ENCODE data around the gene B3GAT1. TPM values are rescaled to one million over a fixed set of nuclear protein-coding genes. Genes with fewer than 3 reads are reported as not detected.

Gene B3GAT1
- polyA plus RNA-seq, 3 donors from 2014 or later = 0.09 to 1.8 (median 0.24) TPM

DNA sequence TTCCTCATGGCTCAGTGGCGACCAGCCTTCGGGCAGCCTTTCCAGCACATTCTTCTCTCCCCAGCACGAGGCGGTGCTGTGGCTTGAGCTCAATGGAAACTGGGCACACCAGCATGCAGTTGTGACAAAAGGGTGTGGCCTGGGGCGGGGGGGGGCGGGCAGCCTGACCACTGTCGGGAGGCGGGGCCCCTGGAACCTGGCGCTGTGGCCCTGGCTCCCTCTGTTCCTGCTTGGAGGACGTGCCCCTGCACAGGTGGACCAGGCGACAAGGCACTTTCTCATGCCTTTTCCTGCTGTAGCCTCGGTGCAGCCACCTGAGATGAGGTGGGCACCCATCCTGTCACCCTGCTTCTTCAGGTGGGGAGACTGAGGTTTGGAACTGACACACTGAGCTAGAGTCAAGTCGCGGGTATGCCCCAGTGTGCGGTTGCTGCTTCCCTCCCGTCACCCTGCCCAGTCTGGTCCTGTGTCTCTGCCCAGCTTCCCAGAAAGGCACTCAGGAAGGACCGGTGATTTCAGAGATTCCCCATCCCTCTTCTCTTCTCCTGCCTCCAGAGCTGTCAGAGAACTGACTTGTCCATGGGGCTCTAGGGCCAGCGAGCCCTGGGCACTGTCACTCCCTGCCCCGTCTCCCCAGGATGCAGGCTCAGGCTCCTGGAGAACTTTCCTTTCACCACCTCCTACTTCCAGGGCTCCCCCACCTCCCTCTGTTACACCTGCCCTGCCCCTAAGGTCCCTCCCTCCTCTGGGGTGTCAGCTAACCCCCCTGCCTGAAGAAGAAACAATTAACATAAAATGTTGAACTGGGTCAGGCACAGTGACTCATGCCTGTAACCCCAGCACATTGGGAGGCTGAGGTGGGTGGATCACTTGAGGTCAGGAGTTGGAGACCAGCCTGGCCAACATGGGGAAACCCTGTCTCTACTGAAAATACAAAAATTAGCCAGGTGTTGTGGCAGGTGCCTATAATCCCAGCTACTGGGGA is 9.9 kb downstream of the B3GAT1 start:
- Mint-ChIP-seq H3K36me3 (no peaks in the 10 kb centered on the region), H3K4me3 (peak overlapping the region; percentile 57 to 87 (median 65)), H3K4me1 (peaks cover 54 to 71% of the 10 kb centered on the region in 2 donors), H3K9me3 (no peaks in the 10 kb centered on the region), H3K27ac (peak overlapping the region; percentile 60 to 91 (median 84)), H3K27me3 (ENCODE audit: low read depth in 3 of 3) (peaks cover 0 to 6% (median 1%) of the 10 kb centered on the region in 3 donors)
- peak; percentile 31 to 68 (median 44) for DNase-seq

DNA sequence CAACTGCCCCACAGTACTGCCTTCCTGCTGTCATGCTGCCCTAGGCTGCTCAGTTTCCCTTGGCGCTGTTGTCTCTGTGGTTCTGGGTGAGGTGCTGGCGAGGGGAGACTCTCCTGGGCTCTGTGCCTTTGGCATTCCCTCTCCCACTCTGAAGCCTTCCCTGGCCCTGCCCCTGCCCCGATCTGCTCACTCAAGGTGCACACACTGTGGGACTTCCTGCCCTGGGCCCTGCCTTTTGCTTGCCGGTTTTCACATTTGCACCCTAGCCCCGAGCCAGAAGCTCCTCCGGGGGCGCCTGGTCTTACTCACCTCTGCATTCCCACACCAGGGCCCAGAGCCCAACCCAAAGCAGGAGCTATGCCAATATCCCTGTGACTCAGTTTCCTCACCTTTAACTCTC is 12.0 kb downstream of the B3GAT1 start:
- Mint-ChIP-seq H3K27ac (peak overlapping the region in 5 of 6 donors; percentile 14 to 80 (median 51)), H3K9me3 (no peaks in the 10 kb centered on the region)

DNA sequence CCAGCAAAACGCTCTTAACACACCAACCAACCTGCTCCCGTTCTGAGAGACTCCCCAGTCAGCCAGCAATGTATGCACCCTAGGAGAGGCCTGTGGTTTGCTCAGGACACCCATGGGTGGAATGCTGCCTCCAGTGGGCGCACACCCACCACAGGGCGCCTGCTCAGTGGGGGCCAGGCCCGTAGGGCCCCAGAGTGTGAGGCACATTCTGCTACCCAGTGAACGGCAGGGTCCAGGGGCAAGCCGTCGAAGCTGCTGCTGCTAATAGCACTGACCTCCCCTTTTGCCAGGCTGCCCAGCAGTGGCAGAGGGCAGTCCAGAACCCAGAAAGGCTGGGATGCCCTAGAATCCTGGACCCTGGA is 12.8 kb downstream of the B3GAT1 start:
- H3K9me3 Mint-ChIP-seq = no peaks in the 10 kb centered on the region
- peaks cover 46 to 83% of the 10 kb centered on the region in 2 donors for H3K4me1 Mint-ChIP-seq
- H3K36me3 Mint-ChIP-seq = no peaks in the 10 kb centered on the region
- DNase-seq = no peak
- peaks cover 0 to 7% (median 3%) of the 10 kb centered on the region in 3 donors for H3K27me3 Mint-ChIP-seq (ENCODE audit: low read depth in 3 of 3)
- H3K4me3 Mint-ChIP-seq = no peak overlapping the region
- H3K27ac Mint-ChIP-seq = no peak overlapping the region

More for the DNA sequence above, 12.0 kb downstream of the B3GAT1 start:
- Mint-ChIP-seq H3K36me3 (no peaks in the 10 kb centered on the region), H3K4me3 (peak overlapping the region in 3 of 5 donors; percentile 30 to 43 (median 36)), H3K4me1 (peaks cover 45 to 79% of the 10 kb centered on the region in 2 donors), H3K27me3 (ENCODE audit: low read depth in 3 of 3) (peaks cover 0 to 7% (median 3%) of the 10 kb centered on the region in 3 donors)
- DNase-seq = no peak

DNA sequence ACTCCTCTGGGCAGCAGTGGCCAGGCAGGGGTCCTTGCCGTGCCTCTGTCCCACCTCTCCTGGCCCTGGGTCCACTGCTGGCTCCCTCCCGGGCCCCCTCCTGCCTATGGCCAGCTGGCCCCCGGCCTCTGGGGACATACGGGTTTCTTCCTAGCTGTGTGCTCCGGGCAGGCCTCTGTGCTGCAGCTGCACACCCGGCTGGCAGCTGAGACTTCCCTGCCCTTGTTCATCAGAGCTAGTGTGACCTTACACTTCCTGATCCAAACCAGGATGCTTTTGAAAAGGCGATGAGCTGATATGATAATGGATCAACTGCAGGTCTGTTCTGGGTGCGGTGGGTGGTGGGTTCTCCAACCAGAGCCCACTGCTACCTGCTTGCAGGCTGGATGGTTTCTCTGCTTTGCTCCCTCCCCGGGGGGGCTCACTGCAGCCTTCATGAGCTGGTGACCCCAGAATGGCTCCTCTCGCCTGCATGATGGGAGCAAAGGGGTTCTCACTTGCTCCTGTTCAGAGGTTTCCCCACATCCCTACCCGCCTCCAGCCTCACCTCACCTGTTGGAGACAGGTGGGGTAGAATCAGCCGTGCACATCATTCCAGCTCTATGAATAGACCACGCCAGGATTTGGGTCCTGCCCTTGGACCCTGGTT is 13.3 kb downstream of the B3GAT1 start:
- no peaks in the 10 kb centered on the region for H3K36me3 Mint-ChIP-seq
- H3K27ac Mint-ChIP-seq = peak overlapping the region in 1 of 6 donors; percentile 78
- H3K9me3 Mint-ChIP-seq = no peaks in the 10 kb centered on the region
- peaks cover 0 to 7% (median 3%) of the 10 kb centered on the region in 3 donors for H3K27me3 Mint-ChIP-seq (ENCODE audit: low read depth in 3 of 3)
- H3K4me1 Mint-ChIP-seq = peaks cover 49 to 79% of the 10 kb centered on the region in 2 donors
- no peak overlapping the region for H3K4me3 Mint-ChIP-seq
- DNase-seq = no peak

DNA sequence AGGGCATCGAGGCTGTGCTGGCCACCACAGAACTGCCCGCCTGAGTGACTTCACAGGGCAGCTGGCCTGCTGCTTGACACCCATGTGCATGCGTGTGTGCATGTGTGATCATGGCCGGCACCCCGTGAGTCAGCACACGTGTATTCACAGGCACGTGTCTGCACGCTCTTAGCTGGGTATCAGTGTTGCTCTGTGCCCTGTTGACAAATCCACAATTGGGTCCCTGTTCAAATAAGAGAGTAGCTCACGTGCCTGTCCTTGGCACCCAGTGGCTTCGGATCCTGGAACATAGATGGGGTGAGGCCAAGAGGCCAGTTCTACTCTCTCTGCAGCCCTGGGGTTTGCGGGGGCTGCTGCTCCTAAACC is 14.0 kb downstream of the B3GAT1 start:
- H3K4me3 Mint-ChIP-seq = no peak overlapping the region
- H3K27me3 Mint-ChIP-seq (ENCODE audit: low read depth in 3 of 3) = peaks cover 0 to 8% (median 3%) of the 10 kb centered on the region in 3 donors
- no peaks in the 10 kb centered on the region for H3K9me3 Mint-ChIP-seq
- peaks cover 47 to 80% of the 10 kb centered on the region in 2 donors for H3K4me1 Mint-ChIP-seq
- H3K36me3 Mint-ChIP-seq = no peaks in the 10 kb centered on the region
- DNase-seq = no peak
- H3K27ac Mint-ChIP-seq = no peak overlapping the region

DNA sequence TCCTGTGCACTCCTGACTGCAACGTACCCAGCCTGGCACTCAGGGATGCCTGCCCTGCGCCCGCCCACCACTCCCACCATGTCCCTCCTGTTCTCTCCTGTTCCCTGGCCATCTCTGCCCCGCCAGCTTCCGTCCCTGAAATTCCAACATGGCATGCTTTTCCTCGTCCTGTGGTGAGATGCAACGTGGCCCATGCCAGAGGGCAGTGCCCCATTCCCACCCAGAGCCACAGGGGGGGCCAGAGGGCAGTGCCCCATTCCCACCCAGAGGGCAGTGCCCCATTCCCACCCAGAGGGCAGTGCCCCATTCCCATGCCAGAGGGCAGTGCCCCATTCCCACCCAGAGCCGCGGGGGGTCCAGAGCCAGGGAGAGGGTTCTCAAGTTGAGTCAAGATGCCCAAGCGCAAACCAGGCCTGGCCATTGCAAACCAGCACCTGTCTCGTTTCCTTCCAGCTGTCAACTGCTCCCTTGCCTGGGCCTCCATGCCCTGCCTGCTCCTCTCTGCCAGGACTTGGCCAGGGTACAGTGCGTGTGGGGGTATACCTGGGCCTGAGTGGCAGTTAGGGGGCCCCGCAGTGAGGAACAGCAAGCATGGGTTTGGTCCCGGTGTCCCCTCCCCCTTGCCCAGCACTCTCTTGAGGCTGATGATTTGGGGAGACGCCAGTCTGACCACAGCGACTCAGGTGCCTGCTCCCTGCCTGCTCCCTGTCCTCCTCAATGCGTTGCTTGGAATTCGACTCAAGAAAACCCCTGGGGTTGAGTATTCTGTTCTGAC is 14.6 kb downstream of the B3GAT1 start:
- Mint-ChIP-seq H3K4me1 (peaks cover 46 to 82% of the 10 kb centered on the region in 2 donors), H3K27ac (peak overlapping the region in 3 of 6 donors; percentile 5 to 59 (median 55)), H3K27me3 (ENCODE audit: low read depth in 3 of 3) (peaks cover 0 to 7% (median 3%) of the 10 kb centered on the region in 3 donors), H3K36me3 (no peaks in the 10 kb centered on the region), H3K9me3 (no peaks in the 10 kb centered on the region), H3K4me3 (no peak overlapping the region)
- no peak for DNase-seq

DNA sequence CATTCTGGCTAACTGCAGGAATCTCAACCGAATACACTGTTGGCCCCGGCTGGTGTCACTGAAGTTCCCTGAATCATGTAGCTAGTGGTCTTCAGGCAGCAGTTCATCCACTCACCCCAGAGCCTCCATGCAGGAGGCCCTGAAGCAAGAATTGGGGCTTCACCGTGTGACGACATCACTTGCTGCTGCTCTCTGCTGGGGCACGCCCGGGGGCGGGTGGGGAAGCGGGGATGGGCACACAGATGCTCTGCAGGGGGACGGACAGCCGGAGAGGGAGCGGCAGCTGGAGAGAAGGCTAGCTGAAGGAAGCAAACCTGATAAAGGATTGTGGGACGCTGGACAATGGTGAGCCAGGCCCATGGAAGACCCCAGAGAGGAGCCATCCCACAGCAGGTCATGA is 17.0 kb downstream of the B3GAT1 start:
- H3K9me3 Mint-ChIP-seq = no peaks in the 10 kb centered on the region
- peaks cover 46 to 83% of the 10 kb centered on the region in 2 donors for H3K4me1 Mint-ChIP-seq
- H3K27me3 Mint-ChIP-seq (ENCODE audit: low read depth in 3 of 3) = peaks cover 0 to 5% (median 3%) of the 10 kb centered on the region in 3 donors
- no peak overlapping the region for H3K27ac Mint-ChIP-seq
- no peaks in the 10 kb centered on the region for H3K36me3 Mint-ChIP-seq
- no peak overlapping the region for H3K4me3 Mint-ChIP-seq
- DNase-seq = no peak

DNA sequence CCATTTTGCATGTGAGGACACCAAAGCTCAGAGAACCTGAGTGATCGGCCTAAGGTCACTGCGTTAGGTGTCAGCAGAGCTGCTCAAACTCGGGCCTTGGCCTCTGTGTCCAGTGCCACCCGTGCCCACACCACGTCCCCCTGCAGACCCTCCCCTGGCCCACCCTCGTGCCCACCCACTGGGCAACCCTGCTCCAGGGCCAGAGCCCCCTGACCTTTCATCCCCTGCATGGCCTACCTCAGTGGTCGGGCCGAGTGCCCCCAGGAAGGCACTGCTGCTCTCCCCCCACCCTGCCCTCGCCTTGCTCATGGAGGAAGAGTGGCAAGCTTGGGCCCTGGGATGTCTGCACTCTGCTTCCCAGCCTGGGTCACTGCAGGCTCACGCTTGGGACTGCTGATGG is 17.7 kb downstream of the B3GAT1 start:
- H3K9me3 Mint-ChIP-seq = no peaks in the 10 kb centered on the region
- peaks cover 0 to 5% (median 1%) of the 10 kb centered on the region in 3 donors for H3K27me3 Mint-ChIP-seq (ENCODE audit: low read depth in 3 of 3)
- H3K36me3 Mint-ChIP-seq = no peaks in the 10 kb centered on the region
- H3K27ac Mint-ChIP-seq = no peak overlapping the region
- DNase-seq = no peak
- peaks cover 48 to 88% of the 10 kb centered on the region in 2 donors for H3K4me1 Mint-ChIP-seq
- no peak overlapping the region for H3K4me3 Mint-ChIP-seq

DNA sequence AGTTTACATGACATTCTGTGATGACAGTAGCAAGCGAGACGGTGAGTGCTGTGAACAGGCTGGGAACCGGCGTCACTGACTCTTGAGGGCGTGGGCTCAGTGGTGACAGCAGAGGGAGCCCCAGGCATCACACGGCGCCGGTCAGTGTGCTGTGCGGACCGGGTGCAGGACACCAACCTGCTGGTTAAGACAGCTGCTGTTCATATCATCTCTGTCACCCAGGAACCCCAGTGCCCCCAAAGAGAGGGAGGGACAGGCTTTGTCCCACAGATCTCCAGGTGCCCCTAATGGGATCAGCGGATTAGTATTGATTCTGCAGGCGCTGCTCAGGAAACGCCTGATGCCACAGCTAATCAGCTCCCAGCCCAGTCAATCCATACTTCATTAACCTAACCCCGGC is 18.4 kb downstream of the B3GAT1 start:
- DNase-seq = no peak
- peak overlapping the region in 2 of 6 donors; percentile 53 to 55 for H3K27ac Mint-ChIP-seq
- H3K4me1 Mint-ChIP-seq = peaks cover 52 to 88% of the 10 kb centered on the region in 2 donors
- peaks cover 0 to 5% (median 1%) of the 10 kb centered on the region in 3 donors for H3K27me3 Mint-ChIP-seq (ENCODE audit: low read depth in 3 of 3)
- H3K4me3 Mint-ChIP-seq = peak overlapping the region in 2 of 5 donors; percentile 5 to 57
- peaks cover 0 to 3% (median 0%) of the 10 kb centered on the region in 3 donors for H3K36me3 Mint-ChIP-seq
- no peaks in the 10 kb centered on the region for H3K9me3 Mint-ChIP-seq

DNA sequence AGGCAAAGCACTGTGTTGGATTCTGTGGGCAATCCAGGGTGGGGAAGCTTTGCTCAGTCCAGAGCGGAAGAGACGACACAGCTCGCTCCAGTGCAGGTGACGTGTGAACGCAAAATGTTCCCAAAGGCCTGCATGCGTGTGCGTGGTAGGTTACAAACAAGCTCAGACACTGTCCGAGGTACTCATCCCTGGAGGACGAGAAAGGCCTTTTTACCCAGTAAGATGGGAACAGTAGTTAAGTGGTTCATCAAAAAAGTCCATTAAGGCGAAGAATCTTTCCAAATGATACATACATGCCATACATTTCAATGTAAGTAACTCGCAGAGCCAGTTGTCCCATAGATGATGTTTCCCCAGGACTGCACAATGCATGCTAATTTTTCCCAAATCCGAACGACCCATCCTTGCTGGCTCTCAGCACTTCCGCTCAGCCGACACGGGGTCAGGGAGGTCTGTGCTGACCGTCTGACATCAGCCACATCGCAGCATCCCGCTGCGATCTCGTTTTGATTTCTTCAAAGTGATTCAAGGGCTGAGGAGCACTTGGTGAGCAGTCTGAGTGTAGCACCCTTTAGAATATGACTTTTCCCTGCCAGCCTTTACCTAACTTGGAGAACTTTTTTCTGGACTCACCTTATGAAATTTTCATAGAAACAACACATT is 19.0 kb downstream of the B3GAT1 start:
- Mint-ChIP-seq H3K36me3 (peaks cover 0 to 3% (median 0%) of the 10 kb centered on the region in 3 donors), H3K4me1 (peaks cover 54 to 88% of the 10 kb centered on the region in 2 donors), H3K27ac (peak overlapping the region in 2 of 6 donors; percentile 53 to 55), H3K27me3 (ENCODE audit: low read depth in 3 of 3) (peaks cover 0 to 5% (median 1%) of the 10 kb centered on the region in 3 donors), H3K9me3 (no peaks in the 10 kb centered on the region), H3K4me3 (peak overlapping the region in 2 of 5 donors; percentile 5 to 57)
- no peak for DNase-seq

DNA sequence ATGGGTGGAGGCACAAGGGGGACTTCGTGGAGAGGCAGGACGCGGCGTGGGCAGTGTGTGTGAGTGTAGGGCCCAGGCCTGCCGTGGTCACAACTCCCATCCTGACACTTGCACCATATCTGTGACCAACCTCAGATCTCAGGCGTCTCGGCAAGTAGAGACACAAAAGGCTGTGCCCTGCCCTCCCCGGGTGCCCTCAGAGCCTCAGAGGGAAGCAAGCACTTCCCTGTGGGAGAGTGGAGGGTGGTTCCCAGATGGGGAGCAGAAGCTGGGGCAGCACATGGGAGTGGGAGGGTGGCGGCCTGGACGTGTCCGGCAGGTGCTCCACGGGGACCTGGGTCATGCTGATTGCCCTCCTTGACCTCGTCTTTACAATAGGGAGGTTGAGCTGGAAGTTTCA is 20.4 kb downstream of the B3GAT1 start:
- no peak for DNase-seq
- Mint-ChIP-seq H3K27me3 (ENCODE audit: low read depth in 3 of 3) (peaks cover 0 to 5% (median 3%) of the 10 kb centered on the region in 3 donors), H3K36me3 (peaks cover 0 to 3% (median 0%) of the 10 kb centered on the region in 3 donors), H3K27ac (peak overlapping the region in 1 of 6 donors; percentile 78), H3K9me3 (no peaks in the 10 kb centered on the region), H3K4me3 (no peak overlapping the region), H3K4me1 (peaks cover 63 to 92% of the 10 kb centered on the region in 2 donors)

DNA sequence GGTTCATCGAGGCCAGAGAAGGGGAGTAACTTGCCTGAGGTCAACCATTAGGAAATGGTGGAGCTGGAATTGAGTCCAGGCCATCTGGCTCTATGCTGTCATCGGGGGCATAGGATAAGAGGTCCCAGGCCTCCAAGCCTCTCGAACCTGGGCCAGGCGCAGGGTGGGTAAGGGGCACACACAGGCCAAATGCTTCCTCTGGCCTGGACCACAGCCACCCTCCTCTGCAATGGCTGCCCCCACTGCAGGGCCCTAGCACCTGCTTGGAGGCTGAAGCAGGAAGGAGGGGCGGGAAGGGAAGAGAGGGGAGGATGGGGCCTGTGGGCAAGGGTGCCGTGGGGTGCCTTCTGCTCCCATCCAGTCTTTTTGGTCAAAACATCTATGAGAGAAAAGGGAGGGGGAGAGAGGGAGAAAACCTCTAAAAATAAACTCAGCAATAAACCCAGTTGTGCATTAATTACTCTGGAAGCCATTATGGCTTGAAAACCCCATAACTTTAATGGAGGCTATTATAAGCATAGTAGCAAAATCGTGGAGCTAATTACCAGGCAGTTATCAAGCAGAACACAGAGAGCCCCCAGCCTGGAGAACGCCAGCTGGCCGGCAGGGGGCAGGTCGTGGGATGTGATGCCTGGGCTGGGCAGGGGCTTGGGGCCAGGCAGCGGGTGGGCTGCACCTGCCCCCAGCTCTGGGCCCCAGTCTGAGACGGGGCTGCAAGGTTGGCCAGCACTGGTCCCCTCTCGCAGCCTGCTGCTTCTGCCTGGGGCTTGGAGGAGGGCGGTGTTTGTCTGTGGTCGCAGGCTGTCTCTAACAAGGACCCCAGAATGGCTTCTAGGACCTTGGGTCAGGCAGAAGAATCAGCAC is 21.1 kb downstream of the B3GAT1 start:
- H3K27ac Mint-ChIP-seq = peak overlapping the region in 3 of 6 donors; percentile 12 to 78 (median 73)
- peaks cover 0 to 3% (median 3%) of the 10 kb centered on the region in 3 donors for H3K27me3 Mint-ChIP-seq (ENCODE audit: low read depth in 3 of 3)
- no peaks in the 10 kb centered on the region for H3K9me3 Mint-ChIP-seq
- no peak for DNase-seq
- peaks cover 0 to 3% (median 0%) of the 10 kb centered on the region in 3 donors for H3K36me3 Mint-ChIP-seq
- H3K4me1 Mint-ChIP-seq = peaks cover 68 to 92% of the 10 kb centered on the region in 2 donors
- peak overlapping the region; percentile 19 to 66 (median 40) for H3K4me3 Mint-ChIP-seq

Measured in immature natural killer cell (primary cell).